ENCODE data around the gene AMOT.

The AMOT gene

GRCh38 chrX:112799425-112799824 is 41.2 kb downstream of the AMOT start:
- DNase-seq (ENCODE audit: low read depth): no peak

DNA sequence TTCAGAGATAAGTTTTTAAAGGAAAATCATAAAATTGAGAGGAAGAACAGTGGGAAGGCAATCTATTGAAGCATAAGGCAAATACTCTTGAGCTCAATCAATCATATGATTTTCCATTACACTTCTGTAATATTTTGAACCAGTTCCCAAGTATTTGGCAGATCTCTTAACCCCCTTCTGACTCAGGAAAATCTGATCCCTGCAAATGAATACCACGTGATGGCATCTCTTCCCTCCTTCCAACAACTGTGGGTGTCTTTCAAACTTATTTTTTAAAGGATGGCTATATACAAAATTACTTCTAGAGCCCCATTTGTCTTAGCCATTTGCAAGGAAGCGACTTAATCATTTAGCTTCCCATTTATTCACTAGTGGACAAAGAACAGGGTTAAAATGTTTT is 41.9 kb downstream of the AMOT start:
- DNase-seq (ENCODE audit: low read depth): no peak

DNA sequence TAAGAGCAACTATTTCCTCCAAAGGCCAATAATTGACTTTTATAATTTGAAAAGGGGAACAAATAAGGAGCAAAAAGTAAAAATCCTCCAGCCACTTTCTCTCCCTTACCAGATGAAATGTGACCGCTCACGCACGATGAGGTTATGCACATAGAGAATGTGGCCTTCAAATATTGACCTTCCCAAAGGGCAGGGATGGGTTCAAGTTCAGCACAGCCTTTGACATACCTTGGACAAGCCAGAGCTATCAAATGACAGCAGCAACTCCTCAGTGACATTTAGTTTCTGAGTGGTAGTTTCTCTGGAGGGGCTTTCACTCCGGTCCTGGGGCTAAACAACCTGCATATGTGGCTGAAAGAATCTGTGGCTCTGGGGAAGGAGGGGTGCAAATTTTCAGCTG is 50.7 kb downstream of the AMOT start:
- DNase-seq (ENCODE audit: low read depth): no peak

DNA sequence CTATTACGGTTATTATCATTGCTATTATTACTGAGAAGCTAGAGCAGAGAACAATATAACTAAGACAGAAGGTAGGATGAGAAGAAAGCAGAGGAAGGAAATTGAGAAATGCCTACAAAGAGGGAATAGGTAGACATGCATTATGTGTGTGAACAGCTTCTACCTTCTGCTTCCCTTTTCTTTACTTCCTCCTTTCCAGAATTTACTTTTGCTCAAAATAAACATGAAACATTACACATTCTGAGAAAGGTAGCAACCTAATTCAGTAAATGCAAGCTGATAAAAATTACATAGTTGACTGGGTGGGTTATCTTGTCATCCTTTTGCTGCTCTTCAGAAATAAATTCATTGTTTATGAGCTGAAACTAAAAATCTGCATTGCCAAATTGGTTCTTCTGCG is 54.6 kb downstream of the AMOT start:
- DNase-seq (ENCODE audit: low read depth): no peak

GRCh38 chrX:112785344-112785743 is 55.3 kb downstream of the AMOT start:
- DNase-seq (ENCODE audit: low read depth): no peak

DNA sequence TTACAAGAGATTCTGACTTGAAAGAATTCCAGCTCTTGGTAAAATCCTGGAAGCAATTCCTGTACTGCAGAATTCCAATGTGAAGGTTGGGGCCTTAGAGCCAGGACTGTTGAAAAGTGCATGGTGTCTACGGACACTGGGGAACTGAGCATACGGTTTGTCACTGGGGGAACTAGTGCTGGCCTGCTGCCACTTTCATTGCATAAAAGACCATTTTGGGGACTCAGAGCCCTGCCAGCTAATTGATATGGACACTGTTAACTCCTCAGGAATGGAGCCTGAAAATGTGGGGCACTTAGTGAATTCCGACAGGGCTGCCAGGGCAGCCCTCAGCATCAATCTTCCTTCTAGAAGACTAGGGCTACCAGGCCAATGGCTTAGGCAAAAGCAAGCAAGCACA is 55.9 kb downstream of the AMOT start:
- DNase-seq (ENCODE audit: low read depth): no peak

DNA sequence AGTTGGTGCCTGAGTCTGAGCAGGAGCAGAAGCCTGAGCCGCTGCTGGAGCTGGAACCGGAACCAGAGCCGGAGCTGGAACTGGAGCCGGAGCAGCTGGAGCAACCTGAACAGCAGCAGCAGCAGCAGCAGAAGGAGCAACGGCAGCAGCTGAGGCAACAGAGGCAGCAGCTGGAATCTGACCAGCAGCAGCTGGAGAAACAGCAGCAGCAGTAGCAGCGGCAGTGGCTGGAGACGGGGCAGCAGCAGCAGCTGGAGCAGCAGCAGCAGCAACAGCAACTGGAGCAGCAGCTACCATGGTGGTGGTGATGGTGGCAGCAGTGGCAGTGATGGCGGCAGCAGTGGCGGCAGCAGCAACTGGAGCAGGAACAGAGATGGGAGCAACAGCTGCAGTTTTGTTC is 61.5 kb downstream of the AMOT start:
- no peak for DNase-seq (ENCODE audit: low read depth)

- no peak for DNase-seq (ENCODE audit: low read depth)
Measured at GRCh38 chrX:112774651-112775293, 65.9 kb downstream of the AMOT start.

DNA sequence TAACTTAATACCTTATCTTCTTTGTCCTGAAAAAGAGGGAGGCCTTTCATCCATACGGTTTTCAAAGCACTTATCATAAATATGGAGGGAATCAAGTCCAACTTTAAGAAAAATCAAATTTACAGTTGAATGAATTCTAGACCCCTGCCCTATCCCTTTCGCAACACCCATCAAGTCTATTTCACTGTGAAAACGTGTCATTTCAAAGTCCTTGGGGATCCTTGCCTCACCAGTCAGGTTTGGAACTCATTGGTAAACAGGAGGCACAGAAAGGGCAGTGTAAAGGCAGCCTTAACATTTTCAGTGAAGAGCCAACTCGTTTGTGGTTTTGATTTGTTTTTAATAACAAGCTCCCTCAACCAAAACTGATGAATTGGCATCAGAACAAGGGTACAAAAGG is 66.5 kb downstream of the AMOT start:
- DNase-seq (ENCODE audit: low read depth): no peak

GRCh38 chrX:112769034-112769433 is 71.6 kb downstream of the AMOT start:
- no peak for DNase-seq (ENCODE audit: low read depth)

DNA sequence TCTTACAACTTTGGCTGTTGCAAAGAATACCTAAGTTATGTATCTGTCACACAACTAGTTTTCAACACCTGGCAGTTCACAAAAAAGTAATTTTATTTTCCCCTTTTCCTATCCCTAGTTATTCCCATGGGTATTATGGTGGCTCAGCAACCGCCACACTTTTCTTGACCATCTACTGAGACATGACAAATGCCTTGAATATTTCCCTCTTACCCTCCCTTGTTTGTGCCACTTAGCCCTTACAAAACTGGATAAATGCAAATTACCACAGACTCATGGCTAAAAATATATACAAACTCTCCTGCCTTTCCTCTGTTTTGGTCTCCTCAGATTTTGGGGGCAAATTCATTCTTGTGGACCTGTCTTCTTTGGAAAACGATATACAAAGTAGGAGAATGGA is 72.1 kb downstream of the AMOT start:
- DNase-seq (ENCODE audit: low read depth): no peak

DNA sequence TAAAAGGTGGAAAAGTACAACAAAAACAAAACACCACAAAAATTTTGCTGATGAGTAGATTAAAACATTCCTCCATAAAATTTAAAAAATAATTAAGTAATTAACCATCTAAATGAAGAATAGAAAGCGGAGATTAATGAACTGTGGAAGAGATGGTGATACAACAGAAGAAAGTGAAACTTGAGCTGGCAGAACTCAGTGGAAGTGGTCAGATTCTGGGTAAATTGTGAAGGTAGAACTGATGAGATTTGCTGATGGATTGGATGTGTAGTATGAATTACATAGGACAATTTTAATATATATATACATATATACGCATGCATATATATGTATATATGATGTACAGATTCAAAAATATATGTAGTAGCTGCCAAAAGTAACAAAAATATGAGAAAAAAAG is 73.9 kb downstream of the AMOT start:
- no peak for DNase-seq (ENCODE audit: low read depth)

- DNase-seq (ENCODE audit: low read depth): no peak
Measured at GRCh38 chrX:112761242-112762207, 79.1 kb downstream of the AMOT start.

GRCh38 chrX:112760697-112761096 is 79.9 kb downstream of the AMOT start:
- no peak for DNase-seq (ENCODE audit: low read depth)

- no peak for DNase-seq (ENCODE audit: low read depth)
Measured at GRCh38 chrX:112759966-112760365, 80.7 kb downstream of the AMOT start.

- no peak for DNase-seq (ENCODE audit: low read depth)
Measured at GRCh38 chrX:112759512-112759911, 81.1 kb downstream of the AMOT start.

GRCh38 chrX:112757946-112758345 is 82.7 kb downstream of the AMOT start:
- DNase-seq (ENCODE audit: low read depth): no peak

DNA sequence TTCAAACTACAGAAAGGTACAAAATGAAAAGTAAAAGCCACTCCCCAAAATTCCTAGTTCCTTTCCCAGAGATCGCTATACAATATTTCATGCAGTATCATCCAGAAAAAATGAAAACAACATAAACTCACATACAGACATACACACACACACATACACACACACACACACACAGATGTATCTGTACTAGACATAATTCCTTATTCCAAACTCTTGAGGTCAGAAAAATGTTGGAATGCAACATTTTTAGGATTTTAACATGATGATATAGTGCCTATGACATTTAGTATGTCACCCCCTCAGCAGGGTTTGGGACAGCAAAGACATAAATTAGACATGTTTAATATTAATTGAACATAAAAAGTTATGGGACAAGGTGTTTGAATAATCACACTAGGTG is 87.5 kb downstream of the AMOT start:
- DNase-seq (ENCODE audit: low read depth): no peak

DNA sequence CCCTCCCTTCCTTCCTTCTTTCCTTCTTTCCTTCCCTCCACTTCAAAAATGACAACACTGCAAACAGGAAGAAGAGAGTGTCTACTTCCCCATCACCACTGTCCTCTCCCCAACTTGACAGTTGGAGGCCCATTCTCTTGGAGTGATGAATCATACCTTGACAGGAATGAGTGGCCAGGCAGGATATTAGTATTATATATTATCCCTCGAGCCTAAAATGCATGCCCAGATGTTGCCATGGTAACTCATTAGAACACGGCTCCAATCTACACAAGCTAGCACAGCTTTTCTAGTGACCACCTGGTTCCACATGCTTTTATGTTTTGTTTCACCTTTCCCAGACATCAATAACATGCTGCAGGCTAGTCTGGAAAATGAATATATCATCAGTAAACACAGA is 89.6 kb downstream of the AMOT start:
- DNase-seq (ENCODE audit: low read depth): no peak

DNA sequence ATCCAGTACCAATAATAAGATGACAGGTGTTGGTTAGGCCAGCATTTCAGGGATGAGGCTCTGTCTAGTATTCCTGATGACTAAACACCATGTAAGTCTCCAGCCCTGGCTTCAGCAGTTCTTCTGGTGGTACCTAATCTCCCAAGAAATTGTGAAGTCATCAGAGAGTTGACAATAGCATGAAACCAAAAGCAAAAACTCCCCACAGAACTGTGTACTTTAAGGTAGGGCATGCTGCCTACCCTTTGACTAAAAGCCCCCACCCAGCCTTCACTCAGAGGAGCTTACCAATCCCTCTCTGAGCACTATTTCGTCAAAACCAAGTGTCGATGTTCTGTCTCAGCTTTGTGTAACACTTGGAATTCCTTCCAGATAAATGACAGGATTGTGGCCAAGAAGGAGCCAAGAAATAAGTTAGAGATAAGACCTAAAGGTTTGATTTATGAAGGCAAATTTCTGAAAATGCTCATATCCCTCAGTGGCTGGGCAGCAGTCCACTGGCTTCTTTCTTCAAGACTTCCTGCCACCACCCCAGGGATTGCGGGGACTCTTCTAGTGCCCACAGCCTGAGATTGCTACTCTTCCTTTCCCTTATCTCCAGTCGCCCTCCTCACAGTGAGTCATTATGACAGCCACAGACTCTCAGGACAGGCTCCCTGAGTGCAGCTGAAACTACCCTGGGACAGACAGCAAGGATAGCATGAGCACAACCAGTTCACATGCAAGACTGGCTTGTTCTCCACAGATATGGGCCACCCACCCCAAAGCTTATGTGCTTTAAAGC is 93.6 kb downstream of the AMOT start:
- DNase-seq (ENCODE audit: low read depth): no peak

GRCh38 chrX:112738347-112739033 is 102.1 kb downstream of the AMOT start:
- DNase-seq (ENCODE audit: low read depth): no peak

GRCh38 chrX:112736310-112736709 is 104.3 kb downstream of the AMOT start:
- DNase-seq (ENCODE audit: low read depth): no peak
